GM18519 (cell line): Measurements from ENCODE around the gene GAGE1.
"Not testable (repeated sequence)": the region's sequence is repeated elsewhere in the genome, so short reads cannot be mapped to it uniquely, and the experiment has no call there.

ENCODE experiments used
- ATAC-seq: cut with Tn5 transposase; IDR thresholded peaks from one replicate; pipeline ENCODE4 v1.9.1; 2021; ENCODE audit warnings: mild to moderate bottlenecking, moderate library complexity; ENCODE audit not compliant: unreplicated experiment, low FRiP score

GAGE1 gene

GRCh38 chrX:49598720-49599119 lies at the start of gene GAGE1:
Gene GAGE1, plus strand, starts transcription at chrX:49599020. Its CDS starts 1,155 bp downstream, at chrX:49600175.
- ATAC-seq = not testable (repeated sequence)

GRCh38 chrX:49550989-49551388 lies 47.8 kb upstream of the GAGE1 start, which contains the start of gene GAGE12E:
Gene GAGE12E, plus strand, starts transcription at chrX:49551289. Its CDS starts 1,155 bp downstream, at chrX:49552444.
- ATAC-seq = not testable (repeated sequence)

- not testable (repeated sequence) for ATAC-seq
Observed at GRCh38 chrX:49560542-49560941, 38.3 kb upstream of the GAGE1 start, which contains the start of gene GAGE12F. Gene GAGE12F, plus strand, starts transcription at chrX:49560842. Its CDS starts 1,155 bp downstream, at chrX:49561997.

GRCh38 chrX:49568728-49569127 lies 30.1 kb upstream of the GAGE1 start:
- not testable (repeated sequence) for ATAC-seq

GRCh38 chrX:49569152-49569551 lies 29.7 kb upstream of the GAGE1 start:
- not testable (repeated sequence) for ATAC-seq

GRCh38 chrX:49570100-49570499 lies 28.7 kb upstream of the GAGE1 start, which contains the start of gene GAGE12G:
Gene GAGE12G, plus strand, starts transcription at chrX:49570400. Its CDS starts 1,155 bp downstream, at chrX:49571555.
- not testable (repeated sequence) for ATAC-seq

GRCh38 chrX:49579649-49580048 lies 19.2 kb upstream of the GAGE1 start, which contains the start of gene GAGE12H:
Gene GAGE12H, plus strand, starts transcription at chrX:49579949. Its CDS starts 1,155 bp downstream, at chrX:49581104.
- ATAC-seq = not testable (repeated sequence)

GRCh38 chrX:49589196-49589595 lies 9.6 kb upstream of the GAGE1 start, which contains the start of gene GAGE2A:
Gene GAGE2A, plus strand, starts transcription at chrX:49589496. Its CDS starts 1,155 bp downstream, at chrX:49590651.
- ATAC-seq = not testable (repeated sequence)

- ATAC-seq = not testable (repeated sequence)
Observed at GRCh38 chrX:49589769-49590478, 8.9 kb upstream of the GAGE1 start.

GRCh38 chrX:49590488-49590887 lies 8.3 kb upstream of the GAGE1 start:
- not testable (repeated sequence) for ATAC-seq

GRCh38 chrX:49610718-49611310 lies 12.0 kb downstream of the GAGE1 start:
- ATAC-seq = no peak

- no peak for ATAC-seq
Observed at GRCh38 chrX:49618574-49618973, 19.8 kb downstream of the GAGE1 start.

GRCh38 chrX:49627086-49627777 lies 28.4 kb downstream of the GAGE1 start:
- ATAC-seq = no peak

GRCh38 chrX:49644991-49645637 lies 46.3 kb downstream of the GAGE1 start:
- no peak for ATAC-seq

- ATAC-seq = no peak
Observed at GRCh38 chrX:49656533-49656932, 57.7 kb downstream of the GAGE1 start.
